NCI-H226 (cell line): Measurements from ENCODE around the gene CYP27A1.
"Not testable (repeated sequence)": the region's sequence is repeated elsewhere in the genome, so short reads cannot be mapped to it uniquely, and the experiment has no call there.

ENCODE experiments used
- DNase-seq: peaks from one replicate; pipeline ENCODE4 v3.0.0-alpha.2; 2015

Gene CYP27A1

DNA sequence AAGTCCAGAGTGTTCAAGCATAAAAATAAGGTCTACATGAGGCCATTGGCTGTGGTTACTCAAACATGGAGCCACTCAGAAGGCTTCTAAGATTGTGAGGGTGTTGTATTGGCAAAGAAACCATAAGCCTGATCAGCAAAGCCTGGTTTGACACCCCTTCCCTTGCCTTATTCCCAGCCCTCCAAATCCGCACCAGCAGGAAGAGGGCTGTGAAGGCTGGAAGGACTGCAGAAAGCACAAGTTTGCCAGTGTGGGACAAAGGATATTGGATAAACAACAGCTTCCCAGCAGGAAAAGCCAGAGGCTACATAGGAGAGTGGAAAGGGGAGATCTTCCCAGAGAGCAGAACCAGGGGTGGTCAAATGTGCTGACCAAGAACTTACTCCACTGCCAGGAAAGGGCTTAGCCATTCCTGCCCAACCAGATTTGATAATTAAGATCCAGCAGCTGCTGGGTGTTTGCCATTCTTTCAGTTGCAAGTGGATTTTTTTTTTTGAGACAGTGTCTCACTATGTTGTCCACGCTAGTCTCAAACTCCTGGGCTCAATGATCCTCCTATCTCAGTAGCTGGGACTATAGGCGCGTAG lies 51.2 kb downstream of the CYP27A1 start:
- no peak for DNase-seq

DNA sequence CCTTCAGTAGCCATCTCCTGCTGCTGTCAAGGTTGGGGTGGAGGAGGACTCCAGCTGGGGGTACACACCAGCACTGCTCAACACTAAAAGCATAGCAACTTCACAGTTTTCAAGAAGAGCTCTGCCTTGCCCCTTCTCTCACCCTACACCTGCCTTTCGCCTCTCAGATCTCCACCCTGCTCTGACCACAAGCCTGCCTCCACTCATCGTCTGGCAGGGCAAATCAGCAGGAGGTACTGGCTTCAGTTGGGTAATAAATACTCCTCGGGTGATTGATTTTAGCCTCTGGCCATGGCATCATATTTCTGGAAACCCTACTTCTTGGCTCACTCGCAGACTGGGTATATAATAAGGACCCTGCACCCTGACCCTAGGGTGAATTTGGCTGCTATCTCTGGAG lies 52.7 kb downstream of the CYP27A1 start:
- peak; percentile 28 for DNase-seq

DNA sequence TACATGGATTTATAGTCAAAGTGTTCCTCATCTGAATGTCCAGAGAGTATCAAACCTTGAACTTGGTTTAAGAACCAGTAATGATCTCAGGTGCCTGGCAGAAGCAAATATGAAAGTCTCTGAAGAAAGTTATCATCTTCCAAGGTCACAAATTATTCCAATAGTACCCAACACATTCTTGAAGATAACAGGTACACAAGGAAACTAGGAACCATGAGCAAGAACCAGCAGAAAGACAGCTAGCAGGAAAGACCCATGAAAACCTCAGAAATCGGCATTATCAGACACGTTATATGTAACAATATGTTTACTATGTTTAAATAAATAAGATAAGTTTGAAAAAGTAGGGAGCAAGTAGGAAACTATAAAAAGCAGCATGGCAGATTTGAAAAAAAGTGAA lies 55.5 kb downstream of the CYP27A1 start:
- DNase-seq: no peak

DNA sequence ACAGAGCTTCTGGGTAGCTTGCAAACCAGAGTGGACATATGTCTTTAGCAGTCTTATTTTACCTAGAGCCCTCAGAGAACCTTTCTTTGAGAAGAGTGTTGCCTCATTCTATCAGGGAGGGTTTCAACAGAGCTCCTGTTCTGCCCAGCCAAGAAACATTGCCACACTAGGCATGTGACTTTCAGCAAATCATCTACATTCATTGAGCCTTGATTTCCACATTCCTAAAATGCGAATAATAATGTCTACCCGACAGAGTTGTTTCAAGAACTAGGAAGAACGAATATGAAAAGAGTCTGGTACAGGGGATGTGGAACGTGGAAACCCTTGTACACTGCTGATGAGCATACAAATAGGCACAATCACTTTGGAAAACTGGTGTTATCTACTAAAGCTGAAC lies 57.5 kb downstream of the CYP27A1 start:
- DNase-seq: peak; percentile 80

DNA sequence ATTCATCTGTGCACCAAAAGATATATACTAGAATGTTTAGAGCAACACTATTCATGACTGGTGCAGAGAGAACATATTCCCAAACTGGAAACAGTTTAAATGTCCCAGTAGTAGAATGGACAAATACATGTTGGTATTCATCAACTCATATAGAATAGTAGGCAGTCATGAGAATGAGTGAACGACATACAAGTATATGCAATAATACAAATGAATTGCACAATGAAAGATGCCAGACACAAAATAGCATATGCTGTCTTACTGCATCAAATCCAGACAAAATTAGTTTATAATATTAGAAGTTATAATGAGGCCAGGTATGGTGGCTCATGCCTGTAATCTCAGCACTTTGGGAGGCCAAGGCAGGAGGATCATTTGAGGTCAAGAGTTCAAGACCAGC lies 57.9 kb downstream of the CYP27A1 start:
- no peak for DNase-seq

DNA sequence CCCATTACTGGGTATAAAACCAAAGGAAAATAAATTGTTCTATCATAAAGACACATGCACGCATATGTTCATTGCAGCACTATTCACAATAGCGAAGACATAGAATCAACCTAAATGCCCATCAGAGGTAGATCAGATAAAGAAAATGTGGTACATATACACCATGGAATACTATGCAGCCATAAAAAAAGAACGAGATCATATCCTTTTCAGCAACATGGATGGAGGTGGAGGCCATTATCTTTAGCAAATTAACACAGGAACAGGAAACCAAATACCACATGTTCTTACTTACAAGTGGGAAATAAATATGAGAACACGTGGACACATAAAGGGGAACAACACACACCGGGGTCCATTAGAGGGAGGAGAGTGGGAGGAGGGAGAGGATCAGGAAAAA lies 62.4 kb downstream of the CYP27A1 start:
- not testable (repeated sequence) for DNase-seq

DNA sequence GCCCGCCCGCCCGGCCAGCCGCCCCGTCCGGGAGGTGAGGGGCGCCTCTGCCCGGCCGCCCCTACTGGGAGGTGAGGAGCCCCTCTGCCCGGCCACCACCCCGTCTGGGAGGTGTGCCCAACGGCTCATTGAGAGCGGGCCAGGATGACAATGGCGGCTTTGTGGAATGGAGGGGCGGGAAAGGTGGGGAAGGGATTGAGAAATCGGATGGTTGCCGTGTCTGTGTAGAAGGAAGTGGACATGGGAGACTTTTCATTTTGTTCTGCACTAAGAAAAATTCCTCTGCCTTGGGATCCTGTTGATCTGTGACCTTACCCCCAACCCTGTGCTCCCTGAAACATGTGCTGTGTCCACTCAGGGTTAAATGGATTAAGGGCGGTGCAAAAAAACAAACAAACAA lies 65.0 kb downstream of the CYP27A1 start:
- DNase-seq: not testable (repeated sequence)

DNA sequence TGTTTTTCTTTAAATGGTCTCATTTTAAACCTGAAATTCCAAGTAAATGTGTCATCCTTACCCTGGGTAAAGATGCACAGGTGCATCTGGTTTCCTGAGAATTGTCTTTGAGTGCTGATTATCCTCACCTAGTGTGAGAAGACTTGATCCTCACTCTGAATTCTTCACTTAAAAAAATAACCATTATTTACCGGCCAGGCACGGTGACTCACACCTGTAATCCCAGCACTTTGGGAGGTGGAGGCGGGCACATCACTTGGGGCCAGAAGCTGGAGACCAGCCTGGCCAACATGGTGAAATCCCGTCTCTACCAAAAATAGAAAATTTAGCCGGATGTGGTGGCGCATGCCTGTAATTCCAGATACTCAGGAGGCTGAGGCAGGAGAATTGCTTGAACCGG lies 67.8 kb downstream of the CYP27A1 start:
- DNase-seq: peak; percentile 82

DNA sequence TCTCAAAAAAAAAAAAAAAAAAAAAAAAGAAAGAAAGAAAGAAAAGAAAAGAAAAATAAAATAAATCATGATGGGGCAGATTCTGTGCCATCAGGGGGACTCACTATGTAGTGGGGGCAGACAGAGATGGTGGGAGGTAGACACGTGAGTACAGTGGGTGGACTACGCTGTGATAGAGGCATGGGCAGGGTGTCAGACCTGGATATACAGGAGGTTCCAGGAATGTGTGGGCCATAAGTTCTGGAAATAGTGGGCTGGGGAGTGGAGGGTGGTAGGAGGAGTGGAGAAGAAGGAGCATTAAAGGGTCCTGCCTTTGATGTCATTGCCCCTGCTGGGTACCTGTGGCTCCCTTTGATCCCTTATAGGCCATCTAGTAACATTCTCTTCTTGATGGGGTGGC lies 68.8 kb downstream of the CYP27A1 start:
- no peak for DNase-seq

DNA sequence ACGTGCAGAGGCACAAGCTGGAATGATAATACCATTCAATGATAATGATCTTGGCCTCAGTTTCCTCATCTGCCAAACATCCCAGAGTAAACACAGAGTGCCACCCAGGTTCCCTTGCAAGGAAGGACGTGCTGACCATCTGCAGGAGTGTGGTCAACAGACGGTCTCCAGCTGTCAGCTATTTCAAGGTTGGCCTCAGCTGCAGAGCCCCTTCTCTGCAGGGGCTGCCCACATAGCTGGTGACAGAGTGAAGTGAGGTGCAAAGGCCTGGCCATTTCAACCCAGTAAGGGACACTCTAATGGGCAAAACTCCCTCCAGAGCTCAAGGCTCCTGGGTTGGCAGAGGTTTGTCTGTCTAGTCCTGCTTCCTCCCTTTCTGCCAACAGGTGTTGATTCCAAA lies 69.3 kb downstream of the CYP27A1 start:
- no peak for DNase-seq

DNA sequence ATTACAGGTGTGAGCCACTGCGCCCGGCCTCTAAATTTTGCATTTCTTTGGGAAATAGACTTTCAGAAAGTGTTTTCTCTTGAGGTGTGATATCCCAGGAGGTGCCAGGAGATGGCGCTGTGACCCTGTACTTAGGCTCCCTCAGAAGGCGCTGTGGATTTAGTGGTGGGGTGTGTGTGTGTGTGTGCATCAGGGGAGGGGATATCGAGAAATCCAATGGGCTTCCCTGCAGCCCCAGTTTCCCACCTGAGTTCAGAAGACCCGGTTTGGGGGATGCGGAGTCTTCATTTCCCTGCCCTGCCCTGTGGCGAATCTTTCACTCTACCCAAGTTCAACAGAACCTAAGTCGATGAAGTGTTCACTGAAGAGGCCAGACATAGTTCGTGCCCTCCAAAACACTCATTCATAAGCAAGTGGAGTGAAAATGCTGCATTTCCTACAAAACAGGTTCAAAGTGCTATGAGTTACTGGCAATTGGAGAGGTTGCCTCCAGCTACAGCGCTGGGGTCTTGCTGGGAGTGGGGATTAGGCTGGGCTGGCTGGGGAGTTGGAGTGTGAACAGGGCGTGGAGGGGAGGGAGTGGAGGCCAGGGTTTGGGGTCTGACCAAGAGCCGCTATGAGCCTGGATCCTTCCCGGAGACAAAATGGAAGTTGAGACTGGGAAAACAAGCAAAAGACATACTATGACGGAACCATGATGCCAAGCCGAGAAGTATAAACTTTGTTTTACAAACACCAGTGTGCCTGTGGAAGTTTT lies 71.1 kb downstream of the CYP27A1 start:
- DNase-seq: peak; percentile 28

DNA sequence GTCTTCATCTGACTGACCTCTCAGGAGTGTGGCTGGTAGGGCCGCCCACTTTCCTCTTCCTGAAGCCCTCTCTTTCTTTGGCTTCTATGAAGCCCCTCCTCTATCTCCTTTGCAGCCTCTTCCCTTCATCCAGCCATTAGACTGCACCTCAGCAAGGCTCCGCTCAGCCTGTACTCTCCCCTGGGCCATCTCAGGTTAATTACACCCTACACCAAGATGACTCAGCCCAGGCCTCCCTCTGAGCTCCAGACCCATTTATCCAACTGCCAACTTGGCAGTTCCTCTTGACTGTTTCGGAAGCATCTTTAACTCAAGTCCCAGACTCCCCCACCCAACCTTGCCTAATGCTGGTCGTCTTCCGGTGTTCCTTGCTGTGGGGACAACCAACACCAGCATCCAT lies 71.8 kb downstream of the CYP27A1 start:
- peak; percentile 86 for DNase-seq

DNA sequence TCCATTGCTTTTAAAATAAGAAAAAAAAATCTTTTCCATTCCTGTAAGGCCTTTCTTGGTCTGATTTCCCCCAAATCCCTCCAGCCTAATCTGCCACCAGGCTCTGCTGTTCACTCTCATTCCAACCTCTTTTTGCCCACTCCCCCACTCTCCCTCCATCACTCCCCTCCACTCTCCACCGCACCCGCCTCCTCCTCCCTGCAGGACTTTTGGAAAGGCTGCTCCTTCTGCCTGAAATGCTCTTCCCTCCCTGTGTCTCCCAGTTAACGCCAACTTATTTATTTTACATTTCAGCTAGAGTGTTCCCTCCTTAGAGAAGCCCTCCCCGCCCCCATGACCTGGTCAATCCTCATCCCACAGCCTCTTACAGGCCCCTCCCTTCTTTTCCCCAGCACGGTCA lies 72.9 kb downstream of the CYP27A1 start:
- DNase-seq: no peak

DNA sequence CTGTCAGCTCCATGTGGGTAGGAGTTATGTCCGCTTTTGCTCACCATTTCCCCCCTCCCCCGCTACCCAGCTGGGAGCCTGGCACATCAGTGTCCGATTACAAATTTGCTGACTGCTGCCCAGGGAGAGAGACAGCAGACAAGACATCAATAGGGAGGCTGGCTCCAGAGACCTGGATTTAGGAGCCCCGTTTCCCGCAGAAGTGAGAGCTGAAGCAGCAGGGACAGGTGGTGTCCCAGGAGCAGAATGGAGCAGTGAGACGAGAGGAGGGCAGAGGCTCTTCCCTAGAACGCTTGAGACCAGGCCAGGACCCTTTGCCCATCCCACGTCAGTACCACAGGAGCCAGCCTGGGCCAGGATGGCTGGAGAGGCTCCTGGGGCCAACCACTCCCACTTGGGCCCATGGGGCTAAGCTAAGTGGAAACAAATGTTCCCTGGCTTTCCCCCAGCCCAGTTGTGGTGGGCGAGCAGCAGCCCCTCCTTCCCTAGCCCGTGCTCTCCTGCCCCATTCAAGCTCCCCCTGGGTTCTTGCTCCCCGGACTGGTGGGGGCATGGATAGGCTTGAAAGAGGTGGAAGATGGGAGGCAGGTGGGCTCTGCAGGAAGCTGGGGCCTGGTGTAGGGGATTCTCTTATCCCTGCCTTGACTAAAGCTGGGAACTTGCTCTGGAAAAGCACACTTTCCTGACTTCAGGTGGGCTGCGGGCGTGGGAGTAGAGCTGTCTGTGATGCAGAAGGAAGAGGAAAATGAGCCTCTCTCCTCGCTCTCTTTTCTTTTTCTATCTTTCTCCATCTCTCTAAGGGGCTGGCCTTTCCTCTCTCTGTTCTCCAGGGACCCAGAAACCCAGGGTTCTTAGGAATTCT lies 73.6 kb downstream of the CYP27A1 start:
- no peak for DNase-seq

DNA sequence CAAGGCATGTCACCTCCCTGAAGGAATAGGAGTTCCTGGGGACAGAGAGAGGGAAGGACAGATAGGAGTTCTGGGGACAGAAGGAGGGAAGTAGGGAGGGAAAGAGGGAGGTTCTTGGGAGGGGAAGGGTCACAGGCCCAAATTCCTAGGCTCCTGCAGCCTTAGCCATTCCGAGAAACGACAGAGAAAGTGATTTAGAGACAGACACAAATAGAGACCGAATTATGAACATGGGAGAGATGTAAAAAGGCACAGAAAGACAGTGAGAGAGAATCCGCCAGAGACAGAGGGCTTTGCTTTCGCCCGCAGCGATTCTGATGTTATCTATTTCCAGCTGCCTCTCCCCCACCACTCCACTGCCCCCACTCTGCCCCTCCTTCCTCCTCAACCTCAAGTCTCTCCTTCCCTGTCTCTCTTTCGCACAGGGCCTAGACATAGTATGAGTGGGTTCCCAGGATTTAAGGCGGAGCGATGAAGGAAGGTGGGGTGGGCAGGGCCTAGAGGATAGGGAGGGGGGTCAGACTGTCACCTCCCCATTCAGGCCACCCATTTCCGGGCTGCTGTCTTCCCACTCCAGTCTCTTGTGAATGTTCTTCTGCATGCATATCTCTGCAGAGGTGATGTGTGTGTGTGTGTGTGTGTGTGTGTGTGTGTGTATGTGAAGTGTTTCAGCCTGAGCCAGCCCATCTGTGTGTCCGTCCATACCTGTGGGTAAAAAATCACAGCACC lies 74.4 kb downstream of the CYP27A1 start:
- no peak for DNase-seq

DNA sequence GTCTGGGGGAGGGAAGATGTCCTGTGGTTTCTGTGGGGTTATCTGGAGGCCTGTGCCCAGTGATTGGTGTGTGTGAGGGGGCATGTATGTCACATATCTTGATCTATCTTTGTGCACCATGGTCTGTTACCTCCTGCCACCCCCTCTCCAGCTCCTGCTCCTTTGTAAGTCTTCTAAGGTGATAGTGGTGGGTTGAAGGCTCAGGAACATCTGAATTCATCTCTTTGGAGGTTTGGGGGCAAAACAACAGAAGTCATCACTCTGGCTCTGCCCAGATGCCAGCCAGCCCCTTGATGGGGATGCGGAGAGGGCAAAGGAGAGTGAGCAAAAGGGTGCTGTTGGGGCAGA lies 74.9 kb downstream of the CYP27A1 start:
- DNase-seq: no peak

DNA sequence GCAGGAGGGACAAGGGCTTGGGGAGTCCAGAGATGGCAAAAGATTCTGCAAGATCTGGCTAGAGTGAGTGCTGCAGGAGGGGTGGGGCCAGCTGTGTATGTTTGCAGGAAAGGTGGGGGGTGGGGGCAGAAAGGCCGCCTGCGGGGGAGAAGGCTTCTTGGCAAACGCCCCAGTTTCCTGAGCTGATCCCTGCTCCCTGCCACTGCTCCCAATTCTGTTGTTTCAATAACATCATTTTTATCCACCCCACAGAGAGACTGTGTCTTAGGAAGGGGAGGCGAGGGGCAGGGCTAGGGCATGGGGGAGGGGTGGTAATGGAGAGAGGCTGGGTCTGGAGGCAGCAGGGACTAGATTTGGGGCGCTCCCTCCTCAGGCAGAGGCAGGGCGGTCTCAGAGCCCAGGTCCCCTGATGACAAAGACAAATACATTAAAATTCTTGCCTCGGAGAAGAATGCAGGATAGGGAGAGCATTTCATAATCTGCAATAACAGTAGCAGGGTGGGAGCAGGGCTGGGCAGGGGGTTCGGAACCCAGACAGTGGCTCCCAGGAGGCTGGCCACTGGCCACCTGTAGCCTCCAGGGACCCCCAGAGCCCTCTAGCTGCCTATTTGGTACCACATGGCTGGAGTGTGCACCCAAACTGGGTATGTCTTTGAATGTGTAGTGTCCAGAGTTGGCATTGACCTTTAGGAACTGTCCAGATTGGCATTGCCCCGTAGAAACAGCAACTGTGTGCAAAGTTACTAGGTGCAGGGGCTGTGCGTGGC lies 75.6 kb downstream of the CYP27A1 start:
- DNase-seq: peak; percentile 14

DNA sequence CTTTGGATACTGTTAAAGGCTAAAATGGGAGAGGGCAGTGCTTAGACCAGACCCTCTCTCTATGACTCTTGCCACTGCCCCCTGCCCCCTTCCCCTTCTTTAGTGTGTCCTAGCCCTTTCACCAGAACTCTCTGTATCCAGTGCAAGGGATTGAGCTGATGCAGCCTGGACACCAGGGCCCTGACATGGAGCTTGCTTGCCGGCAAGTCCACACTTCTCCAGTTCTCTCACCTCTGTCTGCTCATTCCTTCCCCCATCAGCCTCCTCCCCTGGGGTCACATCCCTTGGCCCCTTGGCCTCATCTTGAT lies 76.1 kb downstream of the CYP27A1 start:
- no peak for DNase-seq

DNA sequence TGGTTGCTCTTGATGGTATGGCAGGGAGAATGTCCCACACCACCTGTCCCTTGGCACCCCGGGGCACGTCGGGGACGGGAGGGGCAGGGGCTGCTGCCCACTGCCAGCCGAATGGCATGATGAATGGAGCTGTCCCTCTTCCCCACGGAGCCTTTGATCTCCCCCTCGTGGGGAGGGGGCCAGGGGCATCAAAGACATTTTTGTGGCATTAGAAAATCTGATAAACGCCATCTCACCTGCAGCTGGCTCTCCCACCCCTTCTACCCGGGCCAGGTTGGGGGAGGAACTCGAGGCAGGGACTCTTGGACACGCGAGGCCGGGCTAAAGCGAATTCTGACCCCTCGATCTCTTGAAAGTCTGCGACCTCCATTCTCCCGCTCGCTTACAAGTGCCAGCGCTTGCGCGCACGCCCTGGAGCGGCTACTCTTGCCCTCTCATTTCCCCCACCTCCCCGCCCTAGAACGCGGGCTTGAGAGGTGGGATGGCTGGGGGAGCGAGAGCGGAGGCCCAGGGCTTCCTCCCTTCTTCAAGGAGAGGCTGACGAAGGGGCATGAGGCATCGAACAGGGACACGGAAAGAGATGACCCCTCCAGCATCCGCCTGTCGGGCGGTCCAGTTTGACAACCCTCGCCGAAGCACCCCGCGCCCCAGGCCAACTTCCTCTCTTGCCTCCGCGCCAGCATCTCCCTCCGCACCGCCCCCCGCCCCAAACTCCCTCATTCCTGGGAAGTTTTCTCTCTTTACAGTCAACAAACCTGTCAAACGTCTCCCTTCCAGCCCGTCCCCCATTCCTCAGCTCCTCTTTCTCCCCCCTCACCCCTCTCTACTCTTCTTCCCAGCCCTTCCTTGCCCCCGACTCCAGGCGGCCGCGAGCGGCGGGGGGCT lies 77.0 kb downstream of the CYP27A1 start:
- DNase-seq: no peak

DNA sequence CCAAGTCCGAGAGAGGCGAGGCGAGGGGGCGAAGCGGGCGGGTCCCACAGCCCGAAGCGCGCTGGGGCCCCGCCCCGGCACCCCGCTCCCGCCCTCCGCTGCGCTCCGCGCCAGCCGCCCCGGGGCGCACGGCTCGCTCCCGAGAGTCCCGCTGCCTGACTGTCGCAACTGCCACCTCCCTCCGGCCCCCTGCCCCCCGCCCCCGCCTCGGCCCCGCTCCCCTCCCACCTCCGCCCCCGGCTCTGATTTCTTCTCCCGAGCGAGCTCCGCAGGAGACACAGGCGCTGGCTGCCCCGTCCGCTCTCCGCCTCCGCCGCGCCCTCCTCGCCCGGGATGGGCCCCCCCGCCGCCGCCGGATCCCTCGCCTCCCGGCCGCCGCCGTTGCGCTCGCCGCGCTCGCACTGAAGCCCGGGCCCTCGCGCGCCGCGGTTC lies 77.6 kb downstream of the CYP27A1 start, which contains the start of gene WNT6:
Gene WNT6 (plus strand): TSS at position 250 of the 432 bp plus-strand sequence. CDS start 233 bp downstream, outside the sequence.
- no peak for DNase-seq
